ENCODE results near the gene MICAL2.

Gene MICAL2

DNA sequence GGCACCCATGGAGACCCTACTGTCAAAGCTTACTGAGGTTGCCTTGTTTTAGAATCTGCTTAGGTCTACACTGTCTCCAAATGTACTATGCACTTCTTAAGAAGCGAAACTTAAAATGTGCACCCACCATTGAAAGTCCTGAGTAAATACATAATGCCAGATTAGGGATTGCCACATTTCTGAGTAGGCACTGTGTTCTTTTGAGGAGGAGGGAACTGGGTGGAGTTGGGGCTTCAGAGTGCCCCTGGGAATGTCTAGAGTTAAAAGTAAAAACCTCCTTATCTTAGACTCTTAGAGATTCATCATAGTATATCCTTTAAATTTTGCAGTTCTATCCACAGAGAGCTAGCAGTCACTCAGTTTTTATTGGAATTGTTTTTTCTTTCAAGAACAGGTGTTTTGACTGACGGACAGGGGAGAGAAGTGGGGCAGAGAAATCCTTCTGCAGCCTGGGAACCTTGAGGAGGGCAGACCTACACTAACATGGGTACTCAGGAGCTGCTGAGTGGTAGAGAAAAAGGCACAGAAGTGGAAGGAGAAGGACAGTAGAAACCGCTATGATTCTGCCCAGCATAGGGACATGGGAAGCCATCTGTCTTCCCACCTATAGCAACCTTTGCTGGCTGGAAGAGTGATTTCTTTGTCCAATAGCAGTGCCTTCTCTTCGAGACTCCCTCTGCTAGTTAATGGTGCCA lies 33.4 kb upstream of the MICAL2 start:
- no peak for DNase-seq

DNA sequence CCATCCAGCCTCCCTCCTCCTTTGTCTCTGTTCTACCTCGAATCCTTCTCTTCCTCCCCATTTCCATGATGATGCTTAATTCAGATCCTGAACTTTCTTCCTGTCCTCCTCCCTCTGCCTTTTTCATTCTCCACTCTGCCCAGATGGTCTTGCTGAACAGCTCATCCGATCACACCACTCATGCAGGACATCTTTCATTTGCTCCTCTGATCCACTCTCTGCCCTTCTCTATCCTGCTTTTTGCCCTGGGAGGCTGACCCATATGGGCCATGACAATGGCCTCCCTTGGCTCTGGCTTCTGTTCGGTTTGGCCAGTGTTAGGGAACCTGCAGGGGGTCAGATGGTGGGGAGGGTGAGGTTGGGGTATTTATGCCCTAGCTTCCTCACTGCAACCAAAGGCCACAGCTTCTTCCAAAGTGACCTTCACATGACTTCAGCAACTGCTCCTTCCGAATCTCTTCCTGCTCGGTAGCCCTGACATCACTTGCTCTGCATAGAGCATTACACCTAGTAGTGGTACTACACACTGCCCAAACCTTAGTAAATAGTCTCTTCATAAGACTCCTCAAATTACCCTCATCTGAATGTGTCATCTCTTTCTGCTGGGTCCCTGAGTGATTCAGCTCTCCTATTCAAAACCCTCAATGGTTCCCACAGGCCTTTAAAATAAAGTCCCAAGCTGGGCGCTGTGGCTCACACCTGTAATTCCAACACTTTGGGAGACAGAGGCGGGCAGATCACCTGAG lies 32.7 kb upstream of the MICAL2 start:
- no peak for DNase-seq

DNA sequence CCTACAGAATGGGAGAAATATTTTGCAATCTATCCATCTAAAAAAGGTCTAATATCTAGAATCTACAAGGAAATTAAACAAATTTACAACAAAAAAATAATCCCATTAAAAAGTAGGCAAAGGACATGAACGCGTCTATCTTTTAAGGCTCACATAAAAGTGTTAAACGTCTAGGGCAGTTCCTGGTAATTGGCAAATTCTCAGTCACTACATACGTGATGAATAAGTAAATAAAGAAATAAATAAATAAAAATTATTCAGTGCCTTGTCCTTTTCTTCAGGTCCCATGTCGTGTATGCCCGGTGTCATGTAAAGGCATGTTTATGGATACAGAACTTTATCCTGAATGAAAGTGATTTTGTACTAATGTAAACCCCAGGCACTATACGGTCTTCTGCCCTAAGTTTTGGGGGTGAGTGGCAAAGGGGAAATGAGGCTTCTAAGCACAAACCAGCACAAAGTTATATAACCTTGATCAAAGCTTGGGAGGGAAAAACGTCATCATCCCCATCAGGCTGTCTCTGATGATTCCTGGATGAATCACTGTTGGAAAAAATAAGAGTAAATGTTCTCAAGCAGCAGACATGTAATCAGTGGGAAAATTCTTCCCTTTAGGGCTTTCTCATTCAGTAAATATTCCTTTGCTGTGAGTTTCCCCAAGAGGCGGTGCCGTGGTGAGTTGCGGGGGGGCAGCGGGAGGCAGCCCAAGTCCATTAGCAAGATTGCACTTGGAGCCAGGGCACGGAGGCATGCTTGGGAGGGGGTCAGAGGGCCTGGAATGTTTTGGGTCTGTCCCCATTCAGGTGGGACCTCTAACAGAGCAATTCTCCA lies 30.4 kb upstream of the MICAL2 start:
- peak; percentile 98 for DNase-seq

- no peak for DNase-seq
These were observed 27.0 kb upstream of the MICAL2 start for GRCh38 chr11:12083380-12083779.

DNA sequence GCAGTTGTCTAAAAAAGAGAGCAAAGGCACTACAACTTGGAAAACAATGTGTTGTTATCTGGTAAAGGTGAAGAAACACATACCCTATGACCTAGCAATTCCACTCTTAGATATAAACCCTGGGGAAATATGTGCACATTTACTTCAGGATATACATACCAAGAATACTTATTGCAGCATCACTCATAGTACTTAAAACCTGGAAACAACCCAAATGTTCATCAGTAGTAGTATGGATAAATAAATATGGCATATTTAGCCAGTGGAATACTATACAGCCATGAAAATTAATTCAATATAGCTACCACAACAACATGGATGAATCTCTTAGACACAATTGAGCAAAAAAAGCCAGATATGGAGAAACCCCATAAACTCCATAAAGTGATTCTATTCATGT lies 26.1 kb upstream of the MICAL2 start:
- DNase-seq: peak; percentile 55

GRCh38 chr11:12085371-12086251 lies 24.8 kb upstream of the MICAL2 start:
- peak; percentile 43 for DNase-seq

GRCh38 chr11:12086271-12087074 lies 23.9 kb upstream of the MICAL2 start:
- peak; percentile 98 for DNase-seq

DNA sequence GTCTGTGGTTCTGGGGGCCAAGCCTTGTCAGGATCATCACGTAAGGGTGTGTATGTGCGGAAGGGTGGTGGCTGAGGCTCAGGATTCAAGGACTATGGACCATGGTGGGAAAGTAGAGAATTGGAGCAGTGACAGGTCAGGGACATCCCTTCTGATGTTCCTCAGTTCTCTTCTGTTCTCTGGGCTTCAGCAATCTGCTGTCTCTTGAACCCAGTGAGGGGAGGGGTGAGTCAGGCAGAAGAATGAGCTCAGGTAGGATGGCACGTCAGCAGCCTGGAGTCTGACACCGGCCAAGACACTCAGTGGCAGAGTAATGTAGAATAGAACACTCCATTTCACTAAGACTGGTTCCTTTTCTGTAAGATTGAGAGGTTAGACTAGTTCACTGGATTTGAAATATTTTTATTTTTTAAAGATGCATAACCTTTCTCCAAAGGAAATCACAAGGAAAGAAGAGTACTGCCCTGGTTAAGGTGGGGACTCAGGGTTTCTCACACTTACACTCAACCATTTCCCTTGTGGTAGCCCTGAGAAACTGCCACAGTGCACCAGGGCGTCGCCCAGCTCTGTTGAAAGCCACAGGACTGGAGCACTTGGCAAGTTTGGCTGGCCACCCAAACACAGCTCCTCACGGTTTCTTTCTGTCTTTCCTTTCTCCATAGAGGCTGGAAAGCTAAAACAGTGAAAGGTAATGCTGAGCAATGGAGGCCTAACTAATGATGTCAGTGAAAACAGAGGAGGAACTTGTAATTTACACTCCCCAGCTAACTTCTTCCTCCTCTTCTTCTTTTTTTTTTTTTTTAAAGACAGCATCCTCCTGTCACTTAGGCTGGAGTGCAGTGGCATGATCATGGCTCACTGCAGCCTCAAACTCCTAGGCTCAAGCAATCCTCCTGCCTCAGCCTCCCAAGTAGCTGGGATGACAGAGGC lies 23.1 kb upstream of the MICAL2 start:
- DNase-seq: peak; percentile 83

DNA sequence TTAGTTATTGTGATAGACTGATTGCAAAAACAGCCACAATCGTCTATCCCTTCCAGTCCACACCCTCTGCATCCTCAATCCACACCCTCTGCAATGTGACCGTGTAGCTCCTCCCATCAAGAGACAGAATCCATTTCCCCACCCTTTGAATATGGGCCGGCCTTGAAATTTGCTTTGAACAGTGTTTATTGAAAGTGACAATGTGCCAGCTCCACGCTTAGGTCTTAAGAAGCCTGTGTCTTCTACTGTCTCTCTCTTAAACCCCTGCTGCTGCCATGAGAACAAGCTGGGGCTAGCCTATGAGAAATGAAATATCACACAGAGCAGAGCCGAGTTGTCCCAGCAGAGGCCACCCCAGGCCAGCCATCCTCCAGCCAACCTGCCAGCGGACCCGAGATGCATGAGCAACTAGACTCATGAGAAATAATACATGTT lies 22.3 kb upstream of the MICAL2 start:
- peak; percentile 85 for DNase-seq

DNA sequence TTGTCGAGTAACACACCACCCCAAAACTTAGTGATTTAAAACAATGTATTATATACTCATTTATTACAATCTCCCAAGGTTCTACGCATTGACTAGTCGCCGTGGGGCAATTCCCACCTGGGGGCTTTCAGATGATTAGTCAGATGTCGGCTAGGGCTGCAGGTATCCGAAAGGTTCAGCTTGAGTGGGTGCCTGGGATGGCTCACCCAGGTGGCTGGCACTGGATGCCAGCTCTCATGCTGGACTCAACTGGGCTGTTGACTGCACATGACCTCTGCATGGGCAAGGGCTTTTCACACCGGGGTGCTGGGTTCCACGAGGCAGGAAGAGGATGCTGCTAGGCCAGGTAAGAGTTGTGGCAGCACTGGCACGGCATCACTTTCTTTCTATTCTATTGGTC lies 21.9 kb upstream of the MICAL2 start:
- no peak for DNase-seq

DNA sequence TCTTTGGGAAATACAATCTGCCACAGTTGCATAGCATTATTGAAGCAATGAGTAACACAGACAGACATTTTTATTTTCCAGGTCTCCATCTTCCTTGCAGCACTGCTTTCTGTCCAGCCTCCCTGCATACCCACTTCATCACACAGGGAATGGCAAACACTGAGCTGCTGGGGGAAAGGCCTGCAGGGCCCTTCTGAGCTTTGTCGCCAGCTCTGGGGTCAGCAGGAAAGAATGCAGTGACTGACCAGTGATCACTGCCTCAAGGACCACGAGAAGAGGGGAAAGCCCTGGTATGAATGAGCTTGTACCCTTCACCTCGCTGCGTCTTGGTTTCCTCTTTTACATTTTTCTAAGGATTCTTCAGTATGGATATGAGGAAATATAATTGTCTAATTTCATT lies 21.3 kb upstream of the MICAL2 start:
- DNase-seq: no peak

DNA sequence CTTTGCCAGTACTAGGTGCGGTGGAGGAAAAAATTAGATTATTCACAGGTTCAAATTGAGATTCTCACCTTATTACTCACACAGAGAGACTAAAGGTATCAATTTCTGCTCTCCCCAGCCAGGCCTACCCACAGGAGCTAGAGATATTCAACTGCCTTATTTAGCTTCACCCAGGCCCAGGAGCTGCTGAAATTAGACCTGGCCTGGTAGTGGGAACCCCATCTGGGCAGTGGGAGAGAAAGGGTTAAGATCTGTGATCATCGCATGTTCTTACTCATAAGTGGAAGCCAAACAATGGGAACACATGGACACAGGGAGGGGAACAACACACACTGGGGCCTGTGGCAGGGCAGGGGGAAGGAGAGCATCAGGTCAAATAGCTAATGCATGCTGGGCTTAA lies 20.9 kb upstream of the MICAL2 start:
- peak; percentile 53 for DNase-seq

- DNase-seq: peak; percentile 80
These were observed 20.3 kb upstream of the MICAL2 start for GRCh38 chr11:12090061-12090591.

- DNase-seq: no peak
These were observed 19.6 kb upstream of the MICAL2 start for GRCh38 chr11:12090761-12091258.

GRCh38 chr11:12091956-12092558 lies 18.3 kb upstream of the MICAL2 start:
- no peak for DNase-seq

DNA sequence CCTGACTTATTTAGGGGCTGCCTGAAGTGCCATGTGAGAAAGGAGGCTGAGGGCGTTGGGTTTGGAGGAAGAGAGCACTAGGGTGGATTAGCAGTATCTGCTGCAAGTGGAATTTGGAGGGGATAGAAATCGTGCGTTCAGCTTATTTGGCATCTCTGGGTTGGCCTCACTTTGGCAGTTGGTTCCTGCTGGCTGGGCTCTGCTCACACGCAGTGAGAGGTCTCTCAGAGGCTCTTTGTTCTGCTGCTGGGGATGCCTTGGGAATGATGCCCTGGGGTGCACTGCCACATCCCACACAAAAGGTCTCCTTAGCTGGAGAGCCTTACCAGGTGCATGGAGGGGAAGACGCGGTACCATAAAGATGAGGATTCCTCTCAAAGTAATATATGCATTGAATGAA lies 17.7 kb upstream of the MICAL2 start:
- no peak for DNase-seq

DNA sequence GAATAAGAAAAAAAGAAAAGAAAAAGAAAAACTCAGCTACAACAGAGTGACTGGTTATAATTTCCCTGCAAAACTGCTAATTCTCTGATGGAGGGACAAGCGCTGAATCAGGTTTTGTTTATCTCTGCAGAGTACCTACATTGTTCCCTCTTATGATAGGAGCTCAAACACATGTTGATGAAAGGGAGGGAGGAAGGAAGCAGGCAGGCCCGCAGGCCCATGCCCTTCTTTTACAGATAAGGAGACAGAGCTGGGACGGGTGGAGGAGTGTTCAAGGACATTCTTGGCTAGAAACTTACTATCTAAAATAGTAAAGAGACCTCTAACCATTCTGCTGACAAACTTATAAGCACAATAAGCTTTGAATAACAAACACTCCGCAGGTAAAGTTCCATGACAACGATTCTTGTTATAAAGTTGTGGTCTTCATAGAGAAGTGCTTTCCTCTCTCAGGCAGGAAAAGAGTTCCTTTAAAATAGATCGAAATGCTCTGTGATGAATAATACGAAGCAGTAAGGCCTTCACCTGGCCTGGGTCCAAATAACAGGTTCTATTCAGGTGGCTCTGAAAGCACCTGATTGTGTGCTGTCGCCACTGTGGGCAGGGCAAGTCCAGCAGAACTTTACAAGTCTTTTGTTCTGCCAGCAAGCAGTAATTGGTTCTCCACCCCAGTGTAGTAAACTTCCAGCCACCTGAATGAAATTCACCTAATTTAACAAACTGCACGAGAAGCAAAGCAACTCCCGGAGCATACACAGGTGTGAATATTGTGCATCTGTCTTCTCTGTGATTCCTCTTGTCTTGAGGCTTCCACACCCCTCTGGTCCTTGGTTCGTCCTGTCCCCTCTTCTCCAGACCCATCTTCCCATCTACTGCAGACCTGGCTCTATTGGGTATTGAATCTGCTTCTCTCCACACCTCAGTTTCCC lies 15.3 kb upstream of the MICAL2 start:
- DNase-seq: no peak

DNA sequence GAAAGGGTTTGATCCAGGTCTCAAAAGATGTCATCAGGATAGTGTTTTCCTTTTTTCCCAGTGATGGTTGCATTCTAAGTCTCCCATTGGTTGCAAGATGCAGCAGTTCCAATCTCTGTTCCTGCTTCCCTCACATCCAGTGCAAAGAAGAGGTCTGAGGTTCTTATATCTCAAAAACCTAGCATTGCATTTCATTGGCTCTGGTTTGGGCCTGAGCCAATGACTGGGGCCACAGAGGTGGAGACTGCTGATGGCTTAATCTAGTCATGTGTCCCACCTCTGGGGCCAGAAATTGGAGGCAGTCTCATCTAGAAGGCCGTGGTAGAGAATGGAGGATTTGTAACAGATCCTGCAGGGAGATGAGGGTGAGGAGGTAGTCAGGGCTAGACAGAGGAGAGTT lies 13.2 kb upstream of the MICAL2 start:
- no peak for DNase-seq

GRCh38 chr11:12098601-12099000 lies 11.8 kb upstream of the MICAL2 start:
- no peak for DNase-seq
